CD4-positive, alpha-beta T cell treated with Interleukin-2 at 100 ng/mL for 4 hours (primary cell): ENCODE measurements around the gene TMEM19.

Experiments used
- DNase-seq: peaks from one replicate; pipeline ENCODE4 v3.0.0-alpha.2; 2020; ENCODE audit warnings: low spot score

TMEM19 gene

GRCh38 chr12:71685914-71686657, at the start of gene TMEM19:
Gene TMEM19, plus strand, starts transcription at chr12:71686082. Its CDS starts 599 bp downstream, at chr12:71686681.
- DNase-seq, result peak; percentile 77

- peak; percentile 63 for DNase-seq
Observed at GRCh38 chr12:71636704-71637115, 49.2 kb upstream of the TMEM19 start.

- no peak for DNase-seq
Observed at GRCh38 chr12:71638499-71638898, 47.4 kb upstream of the TMEM19 start.

- DNase-seq, result no peak
Observed at GRCh38 chr12:71639341-71639760, 46.5 kb upstream of the TMEM19 start.

- no peak for DNase-seq
Observed at GRCh38 chr12:71640316-71640715, 45.6 kb upstream of the TMEM19 start.

- no peak for DNase-seq
Observed at GRCh38 chr12:71641390-71641789, 44.5 kb upstream of the TMEM19 start.

- DNase-seq, result no peak
Observed at GRCh38 chr12:71642264-71642663, 43.6 kb upstream of the TMEM19 start.

- DNase-seq, result no peak
Observed at GRCh38 chr12:71645268-71645667, 40.6 kb upstream of the TMEM19 start.

GRCh38 chr12:71646512-71646911, 39.4 kb upstream of the TMEM19 start:
- no peak for DNase-seq

- DNase-seq, result no peak
Observed at GRCh38 chr12:71648537-71648936, 37.3 kb upstream of the TMEM19 start.

- DNase-seq, result no peak
Observed at GRCh38 chr12:71649401-71649800, 36.5 kb upstream of the TMEM19 start.

GRCh38 chr12:71652656-71653055, 33.2 kb upstream of the TMEM19 start:
- no peak for DNase-seq

- no peak for DNase-seq
Observed at GRCh38 chr12:71653137-71653536, 32.7 kb upstream of the TMEM19 start.

- no peak for DNase-seq
Observed at GRCh38 chr12:71654200-71654599, 31.7 kb upstream of the TMEM19 start.

GRCh38 chr12:71655495-71655894, 30.4 kb upstream of the TMEM19 start:
- DNase-seq, result peak; percentile 38

GRCh38 chr12:71655907-71656306, 30.0 kb upstream of the TMEM19 start:
- DNase-seq, result no peak

GRCh38 chr12:71656740-71657139, 29.1 kb upstream of the TMEM19 start:
- no peak for DNase-seq

- DNase-seq, result no peak
Observed at GRCh38 chr12:71661977-71662530, 23.8 kb upstream of the TMEM19 start.

GRCh38 chr12:71662849-71663560, 22.9 kb upstream of the TMEM19 start:
- DNase-seq, result peak; percentile 83

- peak; percentile 97 for DNase-seq
Observed at GRCh38 chr12:71663561-71664410, 22.1 kb upstream of the TMEM19 start, which contains the start of the genes THAP2 and ZFC3H1. Gene THAP2, plus strand, starts transcription at chr12:71664301. Its CDS starts 209 bp downstream, at chr12:71664510. Gene ZFC3H1, minus strand, starts transcription at chr12:71663848. Its CDS starts 238 bp downstream, at chr12:71663610.

- DNase-seq, result no peak
Observed at GRCh38 chr12:71664411-71665089, 21.3 kb upstream of the TMEM19 start.
